GM10248 (cell line): ENCODE data around the gene MCRS1.
"Not testable (repeated sequence)": the region's sequence is repeated elsewhere in the genome, so short reads cannot be mapped to it uniquely, and the experiment has no call there.

Experiments
- CTCF ChIA-PET: fragments of 300-600 bp; sonication (Branson Sonifier 250); formaldehyde crosslinking; extraction: SDS; loops from one replicate; lab custom pipeline; 2021; ENCODE audit warnings: antibody characterized with exemption; lab: Yijun Ruan, JAX
- POLR2A ChIA-PET: fragments of 350-650 bp; sonication (Branson Sonifier 250); formaldehyde crosslinking; extraction: SDS; loops from one replicate; lab custom pipeline; 2020; ENCODE audit warnings: antibody characterized with exemption; lab: Yijun Ruan, JAX
- DNase-seq: peaks from one replicate; pipeline ENCODE4 v3.0.0; 2012; ENCODE audit errors: extremely low spot score
- TF ChIP-seq, protein P1 (sequence below): IDR thresholded peaks from 2 replicates; pipeline ENCODE4 v1.5.1; 2012; ENCODE audit warnings: mild to moderate bottlenecking, low read depth; ENCODE audit errors: extremely low read depth, missing control alignments, control extremely low read depth

The MCRS1 gene

DNA sequence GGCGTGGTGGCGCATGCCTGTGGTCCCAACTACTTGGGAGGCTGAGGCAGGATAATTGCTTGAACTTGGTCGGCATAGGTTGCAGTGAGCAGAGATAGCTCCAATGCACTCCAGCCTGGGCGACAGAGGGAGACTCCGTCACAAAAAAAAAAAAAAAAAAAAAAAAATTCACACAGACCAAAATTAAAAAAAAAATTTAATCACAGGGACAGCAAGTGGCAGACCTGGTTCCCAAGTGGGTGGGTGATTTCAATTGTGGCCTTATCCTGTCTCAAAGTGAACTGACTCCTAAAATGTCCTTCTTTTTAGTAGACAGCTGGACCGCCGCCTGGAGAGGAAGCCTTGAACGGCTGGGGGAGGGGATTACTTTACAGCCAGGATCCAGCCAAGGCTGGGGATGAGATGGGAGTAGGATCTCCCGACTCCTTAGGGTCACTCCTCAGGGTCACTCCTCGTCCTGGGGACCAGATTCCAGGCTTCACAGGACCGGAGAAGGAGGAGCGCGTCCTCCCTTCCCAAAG is 30.7 kb downstream of the MCRS1 start:
- ChIA-PET CTCF (interaction anchor here (1.0 to 2.9 kb wide), 10 partner anchors 12 to 248 kb away, joined by 3 to 11 read pairs (median 6); partner anchors contain the start of gene SPATS2), POLR2A (interaction anchor here (0.7 kb wide), 1 partner anchor 77 kb away, joined by 4 read pairs; no protein-coding TSS in a partner anchor)
- TF ChIP-seq, protein P1, sequence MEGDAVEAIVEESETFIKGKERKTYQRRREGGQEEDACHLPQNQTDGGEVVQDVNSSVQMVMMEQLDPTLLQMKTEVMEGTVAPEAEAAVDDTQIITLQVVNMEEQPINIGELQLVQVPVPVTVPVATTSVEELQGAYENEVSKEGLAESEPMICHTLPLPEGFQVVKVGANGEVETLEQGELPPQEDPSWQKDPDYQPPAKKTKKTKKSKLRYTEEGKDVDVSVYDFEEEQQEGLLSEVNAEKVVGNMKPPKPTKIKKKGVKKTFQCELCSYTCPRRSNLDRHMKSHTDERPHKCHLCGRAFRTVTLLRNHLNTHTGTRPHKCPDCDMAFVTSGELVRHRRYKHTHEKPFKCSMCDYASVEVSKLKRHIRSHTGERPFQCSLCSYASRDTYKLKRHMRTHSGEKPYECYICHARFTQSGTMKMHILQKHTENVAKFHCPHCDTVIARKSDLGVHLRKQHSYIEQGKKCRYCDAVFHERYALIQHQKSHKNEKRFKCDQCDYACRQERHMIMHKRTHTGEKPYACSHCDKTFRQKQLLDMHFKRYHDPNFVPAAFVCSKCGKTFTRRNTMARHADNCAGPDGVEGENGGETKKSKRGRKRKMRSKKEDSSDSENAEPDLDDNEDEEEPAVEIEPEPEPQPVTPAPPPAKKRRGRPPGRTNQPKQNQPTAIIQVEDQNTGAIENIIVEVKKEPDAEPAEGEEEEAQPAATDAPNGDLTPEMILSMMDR, result no peak
- no peak for DNase-seq

DNA sequence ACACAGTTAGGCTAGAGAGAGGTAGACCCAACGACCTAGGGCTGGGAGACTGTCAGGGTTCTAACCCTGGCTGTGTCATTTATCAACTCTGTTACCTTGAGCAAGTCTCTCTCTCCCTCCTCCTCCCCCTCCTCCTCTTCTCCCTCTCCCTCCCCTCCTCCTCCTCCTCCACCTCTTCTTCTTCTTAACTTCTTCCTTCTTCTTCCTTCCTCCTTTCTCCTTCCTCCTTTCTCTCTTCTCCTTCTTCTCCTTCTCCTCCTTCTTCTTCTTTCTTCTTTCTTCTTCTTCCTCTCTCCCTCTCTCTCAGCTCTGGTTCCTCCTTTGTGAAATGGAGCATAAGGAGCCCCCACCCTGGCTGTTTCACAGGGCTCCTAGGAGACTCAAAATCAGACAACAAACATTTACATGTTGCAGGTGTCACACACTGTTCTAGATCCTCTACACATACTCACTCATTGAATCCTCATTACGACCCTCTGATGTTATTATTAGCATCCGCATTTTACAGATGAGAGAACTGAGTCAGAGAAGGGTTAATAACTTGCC is 31.3 kb downstream of the MCRS1 start:
- DNase-seq, result no peak
- CTCF ChIA-PET, result interaction anchor here (1.0 to 3.1 kb wide), 7 partner anchors 22 to 195 kb away, joined by 3 to 19 read pairs (median 7); partner anchors contain the start of gene SPATS2
- TF ChIP-seq, protein P1, result no peak
- POLR2A ChIA-PET, result no interaction called here

DNA sequence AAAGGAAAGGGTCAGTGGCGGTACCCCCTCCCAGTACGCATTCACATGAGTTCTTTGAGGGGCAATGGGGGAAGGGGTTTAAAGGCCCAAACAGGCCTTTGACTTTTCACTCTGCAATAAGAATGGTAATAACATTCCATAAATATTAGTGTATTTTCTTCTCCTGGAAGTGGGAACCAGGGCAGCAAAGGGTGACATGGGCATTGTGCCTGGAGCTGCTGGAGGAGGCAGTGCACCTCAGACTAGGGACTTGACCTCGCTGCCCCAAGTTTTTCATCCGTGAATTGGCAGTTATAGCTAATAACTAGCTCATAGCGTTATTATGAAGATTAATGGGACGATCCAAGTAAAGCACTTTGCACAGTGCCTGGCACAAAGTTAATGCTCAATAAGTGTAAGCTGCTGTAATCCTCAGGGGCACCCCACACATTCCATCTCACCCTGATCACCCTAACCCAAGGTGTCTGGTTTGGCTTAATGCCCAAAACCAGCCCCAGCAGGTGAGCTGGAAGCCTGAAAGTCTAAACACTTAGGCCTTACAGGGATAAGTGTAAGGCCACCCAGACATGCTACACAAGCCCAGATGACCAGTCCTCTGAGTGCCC is 31.9 kb downstream of the MCRS1 start:
- TF ChIP-seq, protein P1, result no peak
- POLR2A ChIA-PET, result interaction anchor here (0.7 kb wide), 1 partner anchor 187 kb away, joined by 3 read pairs; no protein-coding TSS in a partner anchor
- CTCF ChIA-PET, result interaction anchor here (0.9 to 4.5 kb wide), 8 partner anchors 17 to 194 kb away, joined by 3 to 37 read pairs (median 5); partner anchors contain the start of gene SPATS2
- DNase-seq, result no peak

DNA sequence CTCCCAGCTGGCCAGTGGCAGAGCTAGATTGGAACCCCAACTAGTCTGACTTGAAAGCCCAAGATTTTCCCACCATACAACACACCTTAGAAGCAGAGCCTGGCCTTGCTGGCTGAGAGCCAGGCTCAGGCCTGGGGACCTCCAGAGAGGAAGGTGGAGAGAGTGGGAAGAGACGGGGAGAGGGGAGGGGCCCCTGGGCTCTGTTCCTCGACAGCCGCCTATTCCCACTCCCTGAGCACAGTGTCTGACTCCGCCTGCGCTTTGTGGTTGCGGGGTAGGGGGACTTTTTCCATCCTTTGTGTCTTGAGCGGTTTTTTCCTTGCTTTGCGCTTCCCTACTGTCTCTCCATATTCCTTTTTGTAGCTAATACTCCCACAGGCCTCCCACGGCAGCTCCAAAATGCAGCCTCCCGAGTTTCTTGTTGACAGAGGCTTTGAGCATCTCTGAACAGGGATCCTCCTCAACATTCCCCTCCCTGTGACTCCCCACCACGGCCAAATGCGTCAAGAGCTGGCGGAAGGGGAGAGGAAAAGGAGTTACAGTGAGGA is 33.1 kb downstream of the MCRS1 start:
- TF ChIP-seq, protein P1, result no peak
- ChIA-PET CTCF (interaction anchor here (1.3 to 4.5 kb wide), 4 partner anchors 18 to 177 kb away, joined by 3 to 37 read pairs (median 13); no protein-coding TSS in a partner anchor), POLR2A (no interaction called here)
- no peak for DNase-seq

DNA sequence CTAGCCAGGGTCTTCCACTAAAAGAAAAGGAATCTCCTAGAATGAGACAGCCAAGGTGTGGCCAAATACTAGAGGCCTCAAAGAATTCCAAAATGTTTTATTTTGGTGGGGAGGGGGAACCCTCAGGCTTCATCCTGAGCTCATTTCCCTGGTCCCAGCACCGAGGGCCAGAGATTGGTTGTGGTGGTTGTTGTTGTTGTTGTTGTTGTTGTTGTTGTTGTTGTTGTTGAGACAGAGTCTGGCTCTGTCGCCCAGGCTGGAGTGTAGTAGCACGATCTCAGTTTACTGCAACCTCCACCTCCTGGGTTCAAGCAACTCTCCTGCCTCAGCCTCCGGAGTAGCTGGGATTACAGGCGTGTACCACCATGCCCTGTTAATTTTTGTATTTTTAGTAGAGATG is 33.8 kb downstream of the MCRS1 start:
- POLR2A ChIA-PET, result not testable (repeated sequence)
- CTCF ChIA-PET, result interaction anchor here (2.1 to 4.5 kb wide), 3 partner anchors 19 to 176 kb away, joined by 7 to 37 read pairs (median 19); no protein-coding TSS in a partner anchor

DNA sequence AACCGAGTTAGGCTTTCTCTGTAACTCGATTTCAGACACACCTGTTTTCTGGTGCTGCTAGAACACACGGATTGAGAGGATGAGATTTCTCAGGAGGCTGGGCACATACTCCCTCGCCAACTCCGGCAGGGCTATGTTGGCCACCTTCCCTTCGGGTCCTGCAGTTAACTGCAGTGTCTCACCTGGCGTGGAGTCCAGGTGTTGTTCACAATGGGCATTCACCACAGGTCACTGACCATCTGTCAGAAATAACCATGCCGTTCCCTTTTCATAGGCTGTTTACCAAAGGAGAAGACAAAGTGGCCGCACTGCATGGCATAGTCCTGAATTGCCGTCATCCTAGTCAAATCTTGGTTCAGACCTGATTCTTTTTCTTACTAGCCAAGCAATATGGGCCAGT is 34.6 kb downstream of the MCRS1 start:
- TF ChIP-seq, protein P1, result no peak
- ChIA-PET CTCF (interaction anchor here (1.0 to 4.5 kb wide), 4 partner anchors 19 to 174 kb away, joined by 3 to 37 read pairs (median 3); no protein-coding TSS in a partner anchor), POLR2A (no interaction called here)
- DNase-seq, result no peak

More for the DNA sequence above, 33.8 kb downstream of the MCRS1 start:
- DNase-seq, result not testable (repeated sequence)
